ENCODE measurements around the gene TMEM117.
A peak's percentile ranks its signal among the peaks of the same experiment; 100 is the strongest.
"Not testable (repeated sequence)": the region's sequence is repeated elsewhere in the genome, so short reads cannot be mapped to it uniquely, and the experiment has no call there.

TMEM117 gene

GRCh38 chr12:44193281-44193680, 357.4 kb downstream of the TMEM117 start:
- DNase-seq (ENCODE audit: low spot score) (no peak), FAIRE-seq (no peak)

DNA sequence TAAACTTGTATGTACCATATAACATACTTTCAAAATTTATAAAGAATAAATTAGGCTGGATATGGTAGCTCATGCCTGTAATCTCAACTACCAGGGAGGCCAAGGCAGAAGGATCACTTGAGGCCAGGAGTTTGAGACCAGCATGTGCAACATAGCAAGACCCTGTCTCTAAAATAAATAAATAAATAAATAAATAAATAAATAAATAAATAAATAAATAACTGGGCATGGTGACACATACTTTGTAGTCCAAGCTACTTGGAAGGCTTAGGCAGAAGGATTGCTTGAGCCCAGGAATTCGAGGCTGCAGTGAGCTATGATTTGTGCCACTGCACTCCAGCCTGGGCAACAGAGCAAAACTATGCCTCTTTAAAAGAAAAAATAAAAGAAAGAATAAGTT, 359.8 kb downstream of the TMEM117 start:
- not testable (repeated sequence) for DNase-seq (ENCODE audit: low spot score); FAIRE-seq

- FAIRE-seq (no peak), DNase-seq (ENCODE audit: low spot score) (no peak)
Observed at GRCh38 chr12:44206045-44206444, 370.2 kb downstream of the TMEM117 start.

- FAIRE-seq (no peak), DNase-seq (ENCODE audit: low spot score) (no peak)
Observed at GRCh38 chr12:44217146-44217883, 381.4 kb downstream of the TMEM117 start.

- DNase-seq (ENCODE audit: low spot score) (no peak), FAIRE-seq (no peak)
Observed at GRCh38 chr12:44223736-44224135, 387.9 kb downstream of the TMEM117 start.

DNA sequence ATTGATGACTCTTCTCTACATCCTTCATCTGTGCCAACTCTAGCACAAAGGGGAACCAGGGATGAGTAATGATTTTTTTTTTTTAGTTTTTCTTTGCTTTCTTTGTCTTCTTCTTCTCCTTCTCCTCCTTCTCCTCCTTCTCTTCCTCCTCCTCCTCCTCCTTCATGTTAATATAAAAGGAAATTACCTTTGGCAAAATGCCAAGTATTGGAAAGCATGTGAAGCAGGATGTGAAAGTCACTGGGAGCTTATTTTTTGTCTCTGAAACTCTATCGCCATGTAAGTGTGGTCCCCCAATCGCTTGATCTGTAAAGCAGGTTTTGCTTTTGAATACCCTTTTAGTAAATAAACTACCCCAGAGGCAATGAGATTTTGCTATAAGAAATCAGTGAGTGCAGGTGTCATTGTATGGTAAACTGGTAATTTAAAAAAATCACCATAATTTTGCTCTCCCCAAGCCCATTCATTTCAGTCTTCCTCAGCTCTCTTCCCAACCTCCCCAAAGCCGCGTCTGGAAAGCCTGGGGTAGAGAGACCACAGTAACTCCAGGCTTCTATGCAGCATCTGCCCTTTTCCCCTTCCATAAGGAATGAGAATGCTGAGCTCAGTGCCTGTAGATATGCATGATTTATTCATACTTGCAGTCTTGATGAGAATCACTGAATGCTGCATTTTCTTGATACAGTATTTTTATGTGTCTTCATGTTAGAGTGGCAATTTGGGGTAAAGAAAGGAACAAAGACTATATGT, 388.7 kb downstream of the TMEM117 start:
- FAIRE-seq, result no peak
- DNase-seq (ENCODE audit: low spot score), result no peak

GRCh38 chr12:44225149-44225510, 389.2 kb downstream of the TMEM117 start:
- FAIRE-seq, result no peak
- DNase-seq (ENCODE audit: low spot score), result no peak

DNA sequence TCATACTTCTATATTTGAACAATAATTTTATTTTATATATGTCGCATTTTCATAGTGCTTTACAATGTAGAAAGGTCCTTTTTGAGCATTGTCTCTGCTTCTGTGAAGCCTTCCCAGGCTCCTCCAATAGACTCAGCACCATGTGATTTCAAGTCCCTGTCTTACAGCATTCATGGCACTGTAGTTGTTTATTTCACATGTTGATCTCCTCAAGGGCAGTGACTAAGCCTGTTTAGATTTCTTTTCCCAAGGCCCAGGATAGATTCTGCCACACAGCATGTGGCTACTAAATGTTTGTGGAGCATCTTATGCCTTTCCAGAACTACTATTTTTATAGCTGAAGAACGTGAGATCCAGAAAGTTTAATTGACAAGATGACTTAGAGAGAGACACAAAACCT, 391.7 kb downstream of the TMEM117 start:
- FAIRE-seq, result no peak
- DNase-seq (ENCODE audit: low spot score), result no peak

- no peak for DNase-seq (ENCODE audit: low spot score)
- FAIRE-seq, result no peak
Observed at GRCh38 chr12:44229846-44230245, 394.0 kb downstream of the TMEM117 start.

GRCh38 chr12:44235674-44236073, 399.8 kb downstream of the TMEM117 start:
- DNase-seq (ENCODE audit: low spot score) (no peak), FAIRE-seq (no peak)

DNA sequence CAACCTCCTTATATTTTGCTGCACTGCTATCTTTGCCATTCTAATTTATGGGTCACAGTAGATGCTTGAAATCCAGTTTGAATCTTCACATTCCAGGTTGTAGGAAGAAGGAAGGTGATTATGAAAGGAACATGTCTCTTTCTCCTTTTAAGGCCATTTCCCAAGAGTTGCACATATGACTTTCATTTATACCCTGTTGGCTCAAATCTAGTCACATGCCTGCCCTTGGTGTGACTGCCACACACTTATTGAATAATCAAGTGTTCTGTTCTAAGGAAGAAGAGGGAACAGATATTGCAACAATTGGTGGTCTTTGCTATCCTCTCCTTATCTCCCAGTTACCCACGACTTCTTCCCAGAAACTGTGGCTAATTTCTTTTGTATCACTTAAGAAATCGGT, 404.3 kb downstream of the TMEM117 start:
- no peak for DNase-seq (ENCODE audit: low spot score)
- no peak for FAIRE-seq

- FAIRE-seq (no peak), DNase-seq (ENCODE audit: low spot score) (no peak)
Observed at GRCh38 chr12:44245932-44246331, 410.1 kb downstream of the TMEM117 start.

DNA sequence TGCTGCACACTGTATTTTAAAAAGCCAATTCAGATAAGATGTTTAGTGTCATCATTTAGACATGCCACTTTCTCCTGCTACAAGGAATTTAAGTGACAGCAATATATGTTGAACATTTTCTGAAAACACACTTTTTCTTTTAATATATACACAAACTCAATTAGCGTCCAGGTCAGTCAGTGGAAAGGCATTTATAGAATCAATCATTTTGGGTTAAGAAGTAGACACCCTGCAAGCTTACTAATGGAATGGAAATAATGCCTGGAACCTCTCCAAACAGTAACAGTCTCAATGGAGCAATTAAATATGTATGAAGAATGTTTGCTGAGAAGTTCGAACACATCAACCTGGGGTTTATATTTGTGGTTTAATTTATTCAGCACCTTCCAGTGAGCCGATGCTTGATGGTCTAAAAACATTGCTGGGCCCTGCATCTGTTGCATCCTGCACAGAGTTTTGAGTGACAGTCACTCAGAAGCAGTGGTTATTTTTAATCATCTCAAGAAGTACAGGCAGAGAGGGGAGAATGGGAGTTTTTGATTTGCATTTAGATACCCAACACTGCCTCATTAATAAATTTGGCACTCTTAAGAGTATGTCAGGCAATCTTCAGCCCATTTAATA, 410.7 kb downstream of the TMEM117 start:
- FAIRE-seq (no peak), DNase-seq (ENCODE audit: low spot score) (no peak)

GRCh38 chr12:44247588-44247987, 411.7 kb downstream of the TMEM117 start:
- DNase-seq (ENCODE audit: low spot score), result no peak

DNA sequence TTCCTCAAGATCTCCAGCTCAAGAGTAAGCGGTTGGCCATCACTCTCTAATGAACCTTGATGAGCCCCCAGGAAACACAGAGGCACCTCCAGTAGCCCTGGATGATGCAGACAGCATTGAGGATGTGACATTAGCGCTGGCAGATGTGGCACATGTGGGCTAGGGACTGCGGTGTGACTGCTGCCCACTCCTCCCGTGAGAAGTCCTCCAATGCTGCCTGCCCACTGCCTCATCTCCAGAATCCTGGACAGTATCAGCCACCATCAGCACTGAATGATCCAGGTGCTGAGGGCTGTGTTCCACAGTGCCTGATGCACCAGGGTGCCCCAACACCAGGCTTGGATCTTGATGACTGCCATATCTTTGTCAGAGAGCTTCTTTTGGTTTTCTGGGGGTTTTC, 412.6 kb downstream of the TMEM117 start:
- DNase-seq (ENCODE audit: low spot score), result no peak
- no peak for FAIRE-seq

More at GRCh38 chr12:44247588-44247987, 411.7 kb downstream of the TMEM117 start:
- FAIRE-seq, result no peak

DNA sequence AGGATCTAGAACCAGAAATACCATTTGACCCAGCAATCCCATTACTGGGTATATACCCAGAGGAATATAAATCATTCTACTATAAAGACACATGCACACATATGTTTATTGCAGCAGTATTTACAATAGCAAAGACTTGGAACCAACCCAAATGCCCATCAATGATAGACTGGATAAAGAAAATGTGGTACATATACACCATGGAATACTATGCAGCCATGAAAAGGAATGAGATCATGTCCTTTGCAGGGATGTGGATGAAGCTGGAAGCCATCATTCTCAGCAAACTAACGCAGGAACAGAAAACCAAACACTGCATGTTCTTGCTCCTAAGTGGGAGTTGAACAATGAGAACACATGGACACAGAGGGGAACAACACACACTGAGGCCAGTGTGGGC, 414.6 kb downstream of the TMEM117 start:
- DNase-seq (ENCODE audit: low spot score); FAIRE-seq: not testable (repeated sequence)

DNA sequence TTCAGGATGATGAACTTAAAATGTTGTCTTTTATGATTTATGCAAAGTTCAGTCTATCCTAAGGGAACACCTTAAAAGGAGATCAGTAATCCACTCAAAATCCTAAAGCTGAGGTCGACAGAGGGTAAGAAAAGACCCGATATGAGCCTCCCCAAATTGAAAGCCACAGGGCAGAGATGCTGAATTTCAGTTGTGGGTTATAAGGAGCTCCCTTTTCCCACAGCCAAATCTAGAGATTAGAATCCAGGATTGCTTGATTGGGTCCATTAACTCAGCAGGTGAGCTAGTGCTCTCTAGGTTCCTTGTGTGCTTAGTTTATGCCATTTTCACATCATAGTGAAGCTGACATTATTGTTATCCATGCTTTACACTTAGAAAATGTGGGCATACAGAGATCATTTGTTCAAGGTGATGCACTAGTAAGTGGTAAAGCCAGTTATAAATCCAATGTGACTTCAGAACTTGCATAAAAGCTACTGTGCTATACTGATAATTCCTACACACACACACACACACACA, 417.5 kb downstream of the TMEM117 start:
- FAIRE-seq, result no peak
- no peak for DNase-seq (ENCODE audit: low spot score)

DNA sequence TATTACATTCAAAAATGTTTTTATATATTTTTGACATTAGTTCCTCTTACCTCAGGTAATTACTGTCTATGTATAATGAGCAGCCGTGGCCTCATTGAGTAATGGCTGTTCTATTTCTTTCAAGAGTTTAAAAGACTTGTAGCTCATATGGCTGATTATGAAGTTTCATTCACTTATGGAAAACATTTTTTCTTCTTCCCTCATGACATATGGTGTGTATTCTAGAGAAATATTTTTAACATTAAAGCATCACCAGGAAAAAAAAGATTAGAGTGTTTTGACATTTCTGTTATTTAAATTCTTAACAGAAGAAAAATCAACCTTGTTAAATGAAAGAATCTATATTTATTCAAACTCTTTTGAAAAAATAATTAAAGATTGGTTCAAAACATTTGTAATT, 422.4 kb downstream of the TMEM117 start:
- DNase-seq (ENCODE audit: low spot score), result no peak
- no peak for FAIRE-seq

- DNase-seq (ENCODE audit: low spot score) (no peak), FAIRE-seq (no peak)
Observed at GRCh38 chr12:44259890-44260289, 424.0 kb downstream of the TMEM117 start.

DNA sequence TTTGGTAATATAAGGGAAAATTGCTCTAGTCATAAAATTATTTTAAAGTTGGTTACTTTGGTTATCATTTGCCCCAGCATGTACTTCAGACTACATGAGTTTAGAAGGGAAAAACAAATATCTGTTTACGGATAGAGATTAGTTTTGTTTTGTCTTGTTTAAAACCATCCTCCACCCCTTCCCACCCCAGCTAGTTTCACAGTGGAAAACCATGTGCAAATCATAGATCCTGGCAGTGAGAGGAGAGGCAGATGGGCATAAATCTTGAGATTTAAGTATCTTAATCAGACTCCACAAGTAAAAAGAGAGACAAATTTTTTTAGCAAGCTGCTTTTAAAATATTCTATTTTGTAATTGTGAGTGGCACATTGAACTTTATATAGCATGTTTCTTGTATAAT, 424.7 kb downstream of the TMEM117 start:
- FAIRE-seq, result no peak

DNA sequence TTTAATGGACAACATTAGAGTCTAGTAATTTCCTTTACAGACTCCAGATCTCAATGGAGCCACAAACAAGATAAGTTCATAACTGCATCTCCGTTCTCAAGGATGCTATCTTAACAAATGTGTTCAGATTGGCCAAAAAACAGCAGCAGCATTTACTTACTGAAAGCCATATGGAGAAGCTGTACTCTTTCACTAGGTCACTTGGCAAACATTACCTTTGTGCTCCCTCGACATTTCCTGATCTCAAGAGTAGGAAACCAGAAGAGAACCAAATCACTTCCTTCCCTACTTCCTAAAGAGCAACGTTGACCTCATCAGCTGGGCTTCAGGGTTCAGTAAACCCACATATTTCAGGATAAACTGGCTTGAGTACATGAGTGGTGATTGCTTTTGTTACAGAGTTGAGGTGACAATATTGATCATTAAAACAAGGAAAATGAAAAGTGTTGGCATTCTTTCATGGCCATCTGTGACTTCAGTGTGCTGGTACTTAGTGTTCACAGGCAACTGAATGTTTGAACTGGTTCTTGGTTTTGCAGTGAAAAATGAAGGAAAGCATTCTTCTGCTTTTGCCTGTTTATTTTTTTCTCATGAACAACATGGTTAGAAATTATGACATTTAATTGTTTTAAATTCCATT, 449.6 kb downstream of the TMEM117 start:
- DNase-seq (ENCODE audit: low spot score), result no peak
- no peak for FAIRE-seq

More for the DNA sequence above, 424.7 kb downstream of the TMEM117 start:
- no peak for DNase-seq (ENCODE audit: low spot score)

DNA sequence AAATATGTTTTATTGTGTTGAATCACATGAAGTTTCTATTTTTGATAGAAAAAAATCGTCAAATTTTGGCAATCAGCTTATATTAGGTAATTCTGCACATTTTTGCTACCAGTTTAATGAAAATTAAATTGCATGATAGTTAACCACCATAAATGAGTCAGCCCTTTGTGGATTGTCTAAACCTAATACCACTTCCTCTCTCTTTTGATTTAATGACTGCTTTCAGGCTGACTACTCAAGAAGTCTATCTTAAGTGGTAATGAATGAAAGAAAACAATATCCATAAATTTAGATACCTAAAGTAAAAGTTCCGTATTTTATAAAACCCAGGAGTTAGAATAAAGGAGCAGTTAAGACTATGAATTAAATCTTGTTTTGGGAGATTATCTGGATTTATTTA, 450.5 kb downstream of the TMEM117 start:
- DNase-seq (ENCODE audit: low spot score), result peak; percentile 18
- FAIRE-seq, result no peak
